Astrocyte of the spinal cord (primary cell): ENCODE measurements around the gene CCM2.
A peak's percentile ranks its signal among the peaks of the same experiment; 100 is the strongest.

ENCODE experiments used
- DNase-seq: peaks from one replicate; pipeline ENCODE4 v3.0.0; 2011; ENCODE audit warnings: low read depth, low spot score
- H3K4me3 ChIP-seq: 2 replicates; pipeline ENCODE4 v1.5.1; 2011; ENCODE audit warnings: low read depth, mild to moderate bottlenecking, low read length, moderate library complexity
- CTCF ChIP-seq: IDR thresholded peaks from 2 replicates; pipeline ENCODE4 v1.5.1; 2012; ENCODE audit warnings: low read depth, mild to moderate bottlenecking, low read length, inconsistent platforms
- in situ Hi-C: cut with HindIII; loops from 2 replicates; pipeline ENCODE4 v1.10.0; 2017; ENCODE audit warnings: low sequenced_read_pairs

Gene CCM2

GRCh38 chr7:45086331-45087065 lies 86.5 kb downstream of the CCM2 start:
- TF ChIP-seq CTCF: no peak
- DNase-seq: no peak
- no peak overlapping the region for H3K4me3 ChIP-seq
- in situ Hi-C loops: no loop called here

GRCh38 chr7:45087301-45088145 lies 87.5 kb downstream of the CCM2 start:
- TF ChIP-seq CTCF: no peak
- H3K4me3 ChIP-seq: peak overlapping the region; percentile 58
- DNase-seq: no peak
- in situ Hi-C loops: no loop called here

GRCh38 chr7:45088146-45088701 lies 88.2 kb downstream of the CCM2 start:
- in situ Hi-C loops: no loop called here
- H3K4me3 ChIP-seq: peak overlapping the region; percentile 58
- no peak for TF ChIP-seq CTCF
- DNase-seq: no peak

GRCh38 chr7:45088821-45089340 lies 88.9 kb downstream of the CCM2 start, which contains the start of gene NACAD:
Gene NACAD (minus strand): TSS chr7:45088969. CDS start chr7:45088894, 75 bp downstream.
- TF ChIP-seq CTCF: no peak
- peak; percentile 49 for DNase-seq
- H3K4me3 ChIP-seq: peak within 1 kb of the TSS; percentile 58
- in situ Hi-C loops: no loop called here

GRCh38 chr7:45089341-45089891 lies 89.4 kb downstream of the CCM2 start:
- no peak for TF ChIP-seq CTCF
- H3K4me3 ChIP-seq: peak overlapping the region; percentile 58
- in situ Hi-C loops: no loop called here
- peak; percentile 49 for DNase-seq
